ENCODE measurements around the gene PLD2. TPM values are rescaled to one million over a fixed set of nuclear protein-coding genes. Genes with fewer than 3 reads are reported as not detected.

PLD2 gene
- total RNA-seq, 2 donors from 2014 or later = 25.7 to 29.5 TPM

- intact Hi-C loops (cut with DNase I) = no loop called here
- H3K4me1 ChIP-seq (replicated peaks) = peaks cover 3% of the 10 kb centered on the region
Measured at GRCh38 chr17:4800462-4801196, 6.3 kb upstream of the PLD2 start.

GRCh38 chr17:4802228-4802627, 4.7 kb upstream of the PLD2 start, which contains the start of gene C17orf114:
Gene C17orf114 (minus strand): TSS chr17:4802328.
- H3K4me3 ChIP-seq = no peak within 1 kb of the TSS
- no peak for DNase-seq (ENCODE audit: low spot score)
- intact Hi-C loops (cut with DNase I) = no loop called here
- H3K27ac ChIP-seq = no peak within 1 kb of the TSS
- no peaks in the 10 kb centered on the region for H3K27me3 ChIP-seq (replicated peaks; ENCODE audit: insufficient read depth)
- no peaks in the 10 kb centered on the region for H3K9me3 ChIP-seq
- WGBS = 83% methylated on average over 9 of the region's 9 CpGs
- no peaks in the 10 kb centered on the region for H3K4me1 ChIP-seq (replicated peaks)
- TF ChIP-seq POLR2AphosphoS5 (IDR thresholded peaks at IDR 0.05) (no peak), CTCF (IDR thresholded peaks at IDR 0.05) (no peak), POLR2A (IDR thresholded peaks at IDR 0.05) (no peak)
- peaks cover 3 to 8% of the 10 kb centered on the region in 2 donors for H3K36me3 ChIP-seq

More at GRCh38 chr17:4800462-4801196, 6.3 kb upstream of the PLD2 start:
- Histone ChIP-seq H3K27me3 (replicated peaks; ENCODE audit: insufficient read depth) (no peaks in the 10 kb centered on the region), H3K4me3 (no peak overlapping the region), H3K36me3 (peaks cover 3 to 8% of the 10 kb centered on the region in 2 donors), H3K27ac (no peak overlapping the region), H3K9me3 (no peaks in the 10 kb centered on the region)
- WGBS = 68% methylated on average over 10 of the region's 10 CpGs
- TF ChIP-seq POLR2AphosphoS5 (IDR thresholded peaks at IDR 0.05) (no peak), CTCF (IDR thresholded peaks at IDR 0.05) (no peak), POLR2A (IDR thresholded peaks at IDR 0.05) (no peak)
- no peak for DNase-seq (ENCODE audit: low spot score)

- H3K27ac ChIP-seq = peak overlapping the region; percentile 18 to 79
- no peaks in the 10 kb centered on the region for H3K36me3 ChIP-seq
- intact Hi-C loops (cut with DNase I) = no loop called here
- H3K9me3 ChIP-seq = no peaks in the 10 kb centered on the region
- no peaks in the 10 kb centered on the region for H3K27me3 ChIP-seq (replicated peaks; ENCODE audit: insufficient read depth)
- TF ChIP-seq POLR2AphosphoS5 (IDR thresholded peaks at IDR 0.05) = no peak
- no peak for TF ChIP-seq CTCF (IDR thresholded peaks at IDR 0.05)
- TF ChIP-seq POLR2A (IDR thresholded peaks at IDR 0.05) = no peak
- WGBS = 2% methylated on average over 13 of the region's 16 CpGs
- peaks cover 4% of the 10 kb centered on the region for H3K4me1 ChIP-seq (replicated peaks)
- no peak for DNase-seq (ENCODE audit: low spot score)
- peak overlapping the region; percentile 76 to 83 for H3K4me3 ChIP-seq
Measured at GRCh38 chr17:4806456-4806776, 536 bp upstream of the PLD2 start.

GRCh38 chr17:4807605-4808377, 839 bp downstream of the PLD2 start:
- DNase-seq (ENCODE audit: low spot score) = no peak
- peak overlapping the region; percentile 76 to 83 for H3K4me3 ChIP-seq
- H3K9me3 ChIP-seq = no peaks in the 10 kb centered on the region
- peaks cover 4% of the 10 kb centered on the region for H3K4me1 ChIP-seq (replicated peaks)
- no peaks in the 10 kb centered on the region for H3K36me3 ChIP-seq
- H3K27me3 ChIP-seq (replicated peaks; ENCODE audit: insufficient read depth) = no peaks in the 10 kb centered on the region
- H3K27ac ChIP-seq = peak overlapping the region; percentile 79 to 83
- intact Hi-C loops (cut with DNase I) = loop anchor here (1.0 kb wide), 1 partner anchor 17 kb away; no protein-coding TSS in a partner anchor
- WGBS = 22% methylated on average over 32 of the region's 32 CpGs
- TF ChIP-seq CTCF (IDR thresholded peaks at IDR 0.05) (no peak), POLR2A (IDR thresholded peaks at IDR 0.05) (no peak), POLR2AphosphoS5 (IDR thresholded peaks at IDR 0.05) (no peak)

Measured in prostate gland (tissue), 2 donors.